Activated CD4-positive, alpha-beta T cell treated with anti-CD3 and anti-CD28 coated beads, Interleukin-2, amount 50 U/mL, for 4 hours (primary cell): Measurements from ENCODE around the gene ZFP42.
"Not testable (repeated sequence)": the region's sequence is repeated elsewhere in the genome, so short reads cannot be mapped to it uniquely, and the experiment has no call there.

ENCODE experiments used
- DNase-seq, 2 experiments: peaks; one replicate each; pipeline ENCODE4 v3.0.0-alpha.2; 2020

The ZFP42 gene

DNA sequence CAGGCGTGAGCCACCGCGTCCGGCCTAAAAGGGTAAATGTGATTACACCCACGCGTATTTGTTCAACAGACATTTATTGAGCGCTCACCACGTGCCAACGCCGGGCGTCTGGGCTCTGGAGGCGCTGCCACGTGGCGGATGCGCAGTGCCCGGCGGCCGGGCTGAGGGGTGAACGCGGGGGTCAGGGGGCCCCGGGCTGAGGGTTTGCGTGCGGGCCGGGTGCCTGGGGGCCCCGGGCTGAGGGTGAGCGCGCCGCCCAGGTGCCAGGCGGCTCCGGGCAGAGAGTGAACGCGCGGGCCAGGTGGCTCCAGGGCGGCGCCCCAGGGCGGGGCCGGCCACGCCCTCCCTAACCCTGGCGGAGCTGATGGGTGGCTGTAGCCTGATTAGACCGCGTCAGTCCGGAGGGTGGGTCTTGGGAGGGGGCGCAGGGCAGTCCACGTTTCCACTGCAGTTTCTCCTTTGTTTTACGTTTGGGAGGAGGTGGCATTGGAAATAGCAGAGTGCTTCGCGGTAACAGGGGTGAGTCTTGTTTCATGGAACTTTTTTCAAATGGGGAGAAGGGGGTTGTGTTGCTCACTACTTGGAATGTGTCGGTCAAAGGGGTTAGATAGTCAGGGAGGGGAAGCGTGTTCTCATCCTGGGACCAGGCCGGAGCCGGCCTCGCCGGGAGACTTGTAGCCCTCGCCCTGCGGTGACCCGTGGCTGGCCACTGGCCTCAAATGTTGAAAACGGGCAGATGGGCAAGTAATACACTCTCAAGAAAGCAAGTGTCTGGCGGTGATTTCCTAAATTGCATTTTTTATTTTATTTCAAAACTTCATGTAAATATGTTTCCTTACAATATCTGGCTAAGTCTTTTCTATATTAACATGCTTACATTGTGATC, at the start of gene ZFP42:
Gene ZFP42 (plus strand): TSS at position 450 of the 886 bp plus-strand sequence. CDS start 7,037 bp downstream, outside the sequence.
- DNase-seq, result no peak

DNA sequence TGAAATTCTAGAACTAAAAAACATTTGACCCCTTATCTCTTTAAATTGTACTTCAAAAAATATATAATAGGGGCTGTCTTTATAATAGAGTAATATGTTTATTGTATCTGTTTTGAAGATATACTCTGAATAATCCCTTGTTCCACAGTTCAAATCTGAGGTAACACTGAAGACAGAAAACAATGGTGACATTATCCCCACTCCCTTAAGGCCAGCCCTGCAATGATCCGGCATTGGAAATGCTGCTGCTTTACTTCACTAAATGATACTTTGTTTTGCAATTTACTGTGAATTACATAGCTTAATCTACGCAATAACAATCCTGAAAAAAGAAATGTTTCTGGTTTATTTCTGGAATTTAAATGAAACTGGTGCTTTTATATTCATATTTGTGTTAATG, 34.4 kb upstream of the ZFP42 start:
- DNase-seq, result no peak

DNA sequence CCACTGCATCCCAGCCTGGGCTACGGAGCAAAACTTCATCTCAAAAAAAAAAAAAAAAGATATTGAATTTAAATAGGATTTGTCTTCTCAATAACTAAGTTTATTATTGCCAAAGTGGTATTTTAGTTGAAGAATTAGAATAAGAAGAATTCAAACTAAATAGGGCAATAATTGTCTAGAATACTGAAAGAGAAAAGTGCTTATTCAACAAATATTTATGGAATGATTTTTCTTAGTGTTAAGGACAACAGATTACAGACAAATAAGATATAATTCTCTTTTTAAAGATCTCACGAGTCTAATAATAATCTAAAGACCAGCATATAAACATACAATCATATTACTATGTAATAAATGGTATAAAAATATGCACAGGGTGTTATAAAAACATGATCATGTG, 33.6 kb upstream of the ZFP42 start:
- no peak for DNase-seq

DNA sequence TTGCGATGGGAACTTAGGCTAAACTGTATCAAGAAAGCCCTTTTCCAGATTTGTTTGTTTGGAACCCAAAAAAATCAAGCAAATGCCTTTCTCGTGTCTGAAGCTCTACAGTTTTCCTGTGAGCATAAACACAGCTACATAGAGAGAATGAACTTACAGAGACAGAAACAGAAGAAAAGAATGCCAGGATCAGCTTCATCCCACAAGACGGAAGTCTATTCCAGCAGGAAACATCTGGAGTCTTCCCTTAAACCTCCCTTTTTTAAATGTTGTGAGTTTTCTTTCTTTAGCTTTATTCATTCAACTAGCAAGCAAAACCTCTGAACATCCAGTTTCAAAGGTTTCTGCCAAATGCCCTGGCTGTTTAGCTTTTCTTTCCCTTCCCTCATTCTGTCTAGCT, 32.6 kb upstream of the ZFP42 start:
- DNase-seq, result no peak

DNA sequence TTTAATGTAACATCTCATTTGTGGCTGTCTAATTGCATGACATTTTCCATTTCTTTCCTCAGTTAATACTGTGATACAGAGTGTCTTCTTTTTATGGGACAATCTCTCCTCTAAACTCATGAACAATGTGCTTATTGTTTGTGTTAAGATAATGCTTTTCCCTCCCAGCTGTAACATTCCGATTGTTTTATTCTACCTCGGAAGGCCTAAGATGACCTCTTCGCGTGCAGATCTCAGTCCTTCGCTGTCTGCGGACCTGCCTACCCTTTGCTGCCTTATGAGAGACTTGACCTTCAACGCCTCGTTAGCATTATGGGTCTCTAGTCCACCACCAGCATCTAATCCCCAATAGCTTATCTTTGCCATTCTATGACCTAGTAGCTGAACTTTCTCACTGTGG, 29.8 kb upstream of the ZFP42 start:
- DNase-seq, result no peak

DNA sequence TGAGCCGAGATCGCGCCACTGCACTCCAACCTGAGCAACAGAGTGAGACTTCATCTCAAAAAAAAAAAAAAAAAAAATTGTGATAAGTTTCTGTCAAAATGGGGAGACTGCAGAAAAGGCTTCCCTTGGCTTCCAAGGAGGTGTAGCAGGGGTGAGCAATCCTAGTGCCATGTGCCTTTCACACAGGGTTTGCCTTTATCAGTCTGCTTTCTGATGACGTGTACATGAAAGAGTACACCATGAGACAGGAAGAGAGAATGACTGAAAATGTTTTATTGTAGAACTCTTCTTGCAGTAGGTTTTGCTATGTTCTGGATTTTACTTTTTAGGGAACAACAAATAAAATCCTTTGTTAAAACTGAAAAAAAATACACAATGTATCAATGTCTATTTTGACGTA, 23.4 kb upstream of the ZFP42 start:
- DNase-seq, result no peak

DNA sequence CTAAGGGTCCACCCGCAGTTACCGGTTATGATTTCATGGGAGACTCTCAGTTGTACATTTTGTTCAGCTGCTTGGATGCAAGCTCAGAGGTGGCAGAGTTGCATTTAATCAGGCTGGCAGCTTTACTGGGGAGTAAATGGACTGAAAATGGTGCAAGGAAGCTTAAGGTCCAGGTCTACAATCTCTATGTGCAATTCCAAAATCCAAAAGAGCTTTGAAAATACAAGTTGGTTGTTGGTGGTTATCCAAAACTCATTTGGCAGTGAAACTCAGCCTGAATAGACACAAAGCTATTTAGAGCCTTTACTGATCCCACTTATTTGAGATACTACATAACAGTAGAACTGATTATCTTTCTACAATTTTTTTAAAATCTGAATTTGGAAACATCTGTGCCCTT, 11.8 kb upstream of the ZFP42 start:
- no peak for DNase-seq

DNA sequence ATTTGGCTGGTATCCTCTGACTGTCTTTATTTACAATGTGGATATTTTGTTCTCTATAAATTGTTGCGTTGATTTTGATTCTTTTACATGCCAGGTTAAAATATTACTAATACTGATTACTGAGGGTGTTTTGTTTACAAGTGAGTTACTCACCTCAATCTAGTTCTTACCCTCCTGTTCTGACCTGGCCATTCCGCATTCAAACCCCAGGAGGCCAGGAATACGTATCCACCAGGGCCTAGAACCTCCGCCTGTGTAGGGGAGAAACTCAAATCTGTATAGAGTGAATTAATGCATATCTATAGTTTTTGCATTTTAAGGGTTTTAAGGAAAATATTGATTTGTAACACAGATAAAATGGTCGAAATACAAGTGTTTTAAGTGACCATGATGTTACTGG, 2.6 kb upstream of the ZFP42 start:
- no peak for DNase-seq

DNA sequence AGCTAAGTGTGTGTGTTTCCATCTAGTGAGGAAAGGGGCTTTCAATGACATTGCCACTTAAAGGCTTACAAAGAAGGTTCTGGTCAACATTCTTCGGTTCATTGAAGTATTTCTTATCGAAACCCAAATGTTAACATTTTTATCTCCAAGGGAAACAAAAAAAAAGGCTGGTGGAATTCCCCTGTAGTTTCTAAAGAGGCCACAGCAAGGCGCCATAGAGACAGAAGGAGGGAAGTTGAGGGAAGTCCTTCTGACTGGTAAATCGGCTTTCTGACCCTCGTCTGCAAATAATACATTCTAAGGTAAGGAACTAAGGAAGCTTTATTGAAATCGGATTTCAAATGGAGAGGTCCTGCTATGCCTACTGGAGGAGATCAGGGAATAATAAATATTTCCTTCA, 1.7 kb upstream of the ZFP42 start:
- DNase-seq, result no peak

DNA sequence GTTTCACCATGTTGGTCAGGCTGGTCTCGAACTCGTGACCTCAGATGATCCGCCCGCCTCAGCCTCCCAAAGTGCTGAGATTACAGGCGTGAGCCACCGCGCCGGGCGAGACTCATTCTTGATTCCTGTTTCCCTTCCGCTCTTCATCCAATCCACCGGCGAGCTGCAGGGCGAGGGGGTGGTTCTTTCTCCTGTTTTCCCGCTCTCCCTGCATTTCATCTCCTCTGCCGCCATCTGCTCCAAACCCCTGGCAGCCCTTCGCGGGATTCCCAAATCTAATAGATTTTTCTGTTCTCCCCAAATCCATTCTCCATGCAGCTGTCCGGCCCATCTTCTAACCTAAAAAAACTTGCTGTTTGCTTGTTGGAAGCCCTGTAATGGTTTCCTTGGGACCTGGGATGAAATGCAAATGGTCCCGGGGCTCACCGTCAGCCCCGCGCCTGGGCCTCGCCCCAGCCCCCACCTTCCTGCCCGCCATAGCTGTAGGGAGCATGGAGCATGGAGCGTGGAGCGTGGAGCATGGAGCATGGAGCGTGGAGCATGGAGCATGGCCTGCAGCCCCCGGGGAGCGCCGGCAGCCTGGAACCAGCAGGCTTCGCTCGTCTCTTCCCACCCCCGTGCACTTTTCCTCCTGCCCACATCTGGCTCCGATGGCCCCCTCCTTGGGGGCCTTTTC, 1.1 kb downstream of the ZFP42 start:
- DNase-seq, result no peak

DNA sequence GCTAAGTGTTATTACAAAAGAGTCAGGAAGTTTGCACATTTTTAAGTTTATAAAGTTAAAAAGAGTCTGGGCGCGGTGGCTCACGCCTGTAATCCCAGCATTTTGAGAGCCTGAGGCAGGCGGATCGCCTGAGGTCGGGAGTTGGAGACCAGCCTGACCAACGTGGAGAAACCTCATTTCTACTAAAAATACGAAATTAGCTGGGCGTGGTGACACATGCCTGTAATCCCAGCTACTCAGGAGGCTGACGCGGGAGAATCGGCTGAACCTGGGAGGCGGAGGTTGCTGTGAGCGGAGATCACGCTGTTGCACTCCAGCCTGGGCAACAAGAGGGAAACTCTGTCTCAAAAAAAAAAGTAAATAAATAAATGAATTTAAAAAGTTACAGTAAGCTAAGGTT, 2.4 kb downstream of the ZFP42 start:
- not testable (repeated sequence) for DNase-seq

DNA sequence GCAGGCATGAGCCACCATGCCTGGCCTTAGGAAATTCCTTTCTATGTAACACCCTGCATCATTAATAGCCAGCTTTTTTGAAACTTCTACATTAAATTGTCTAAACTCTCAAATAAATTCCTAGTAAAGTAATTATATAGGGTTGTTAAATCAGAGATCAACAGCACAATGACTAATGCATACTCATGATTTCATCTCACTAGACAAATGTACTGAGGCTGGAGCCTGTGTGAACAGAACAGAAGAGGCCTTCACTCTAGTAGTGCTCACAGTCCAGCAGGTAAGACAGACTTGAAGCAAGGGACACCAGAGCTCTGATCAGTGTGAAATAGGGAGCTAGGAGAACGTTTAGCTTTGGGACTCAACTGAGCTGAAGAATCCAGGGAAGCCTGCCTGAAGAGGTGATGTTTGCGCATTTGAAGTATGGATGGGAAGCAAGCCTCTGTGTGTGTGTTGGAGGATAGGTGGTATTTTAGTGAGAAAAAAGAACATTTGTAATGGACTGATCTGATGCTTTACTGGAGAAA, 3.9 kb downstream of the ZFP42 start:
- DNase-seq, result no peak

DNA sequence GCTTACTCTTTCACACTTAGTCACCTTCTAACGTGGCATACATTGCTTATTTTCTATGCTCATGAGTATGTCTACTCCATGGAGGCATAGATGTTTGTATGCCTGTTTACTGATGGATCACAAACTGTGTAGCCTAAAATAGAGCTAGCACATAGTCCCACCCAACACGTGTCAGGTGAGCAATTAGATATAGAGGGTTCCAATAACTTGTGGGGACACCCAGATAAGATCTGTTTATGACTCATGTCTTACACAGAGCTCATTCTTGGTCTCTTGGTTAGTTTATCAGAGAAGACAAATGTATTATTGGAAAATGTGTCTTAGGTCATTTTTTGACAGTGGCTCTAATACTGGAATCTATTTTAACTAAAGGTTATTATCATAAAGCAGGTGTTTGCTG, 6.8 kb downstream of the ZFP42 start:
- DNase-seq, result no peak

DNA sequence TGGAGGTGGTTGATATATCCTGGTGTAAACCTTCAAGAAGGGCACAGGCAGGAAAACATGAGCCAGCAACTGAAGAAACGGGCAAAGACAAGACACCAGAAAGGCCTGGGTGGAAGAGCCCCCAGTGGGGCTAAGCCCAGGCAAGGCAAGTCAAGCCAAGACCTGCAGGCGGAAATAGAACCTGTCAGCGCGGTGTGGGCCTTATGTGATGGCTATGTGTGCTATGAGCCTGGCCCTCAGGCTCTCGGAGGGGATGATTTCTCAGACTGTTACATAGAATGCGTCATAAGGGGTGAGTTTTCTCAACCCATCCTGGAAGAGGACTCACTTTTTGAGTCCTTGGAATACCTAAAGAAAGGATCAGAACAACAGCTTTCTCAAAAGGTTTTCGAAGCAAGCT, 7.2 kb downstream of the ZFP42 start:
- DNase-seq, result no peak

DNA sequence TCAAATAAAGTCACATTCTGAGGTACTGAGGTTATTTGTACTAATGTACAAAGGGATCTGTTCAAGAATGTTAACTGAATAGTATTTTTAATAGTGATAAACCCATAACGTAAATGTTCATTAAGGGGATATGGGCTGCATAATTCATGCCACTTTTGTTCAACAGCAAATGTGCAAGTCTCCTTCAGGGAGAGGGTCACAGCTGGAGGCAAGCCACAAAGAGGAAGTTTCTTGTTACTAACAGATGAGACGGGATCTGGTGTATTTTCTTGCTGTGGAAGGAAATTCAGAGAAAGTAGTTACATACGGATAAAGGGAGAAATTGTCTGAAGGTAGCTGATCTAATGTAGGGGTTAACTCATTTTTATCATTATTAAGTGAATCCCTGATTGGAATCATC, 10.0 kb downstream of the ZFP42 start:
- no peak for DNase-seq

DNA sequence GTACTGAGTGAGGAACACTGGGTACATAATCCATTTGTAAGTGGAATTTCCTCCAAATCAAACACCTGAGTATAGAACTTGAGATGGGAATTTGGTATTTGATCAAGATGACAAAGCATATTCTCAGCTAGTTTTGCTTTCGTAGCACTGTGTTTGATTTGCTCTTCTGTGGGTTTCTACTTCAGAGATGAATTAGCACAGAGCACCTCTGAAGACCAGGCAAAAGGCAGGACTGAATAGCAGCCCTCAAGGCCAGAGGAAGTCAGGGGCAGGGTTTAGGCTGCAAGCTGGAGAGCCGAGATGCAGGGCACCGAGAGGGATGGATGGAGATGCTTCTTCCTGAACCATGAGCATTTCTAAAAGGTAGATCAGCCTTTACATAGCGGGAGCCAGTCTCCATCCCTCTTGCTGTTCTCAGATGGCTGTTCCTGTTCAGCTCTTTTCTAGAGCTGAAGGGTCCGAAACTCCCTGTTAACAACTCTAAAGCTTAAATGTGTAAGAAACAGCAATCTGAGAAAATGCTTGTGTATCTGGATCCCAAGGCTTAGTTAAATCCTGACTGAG, 10.8 kb downstream of the ZFP42 start:
- DNase-seq, result no peak

DNA sequence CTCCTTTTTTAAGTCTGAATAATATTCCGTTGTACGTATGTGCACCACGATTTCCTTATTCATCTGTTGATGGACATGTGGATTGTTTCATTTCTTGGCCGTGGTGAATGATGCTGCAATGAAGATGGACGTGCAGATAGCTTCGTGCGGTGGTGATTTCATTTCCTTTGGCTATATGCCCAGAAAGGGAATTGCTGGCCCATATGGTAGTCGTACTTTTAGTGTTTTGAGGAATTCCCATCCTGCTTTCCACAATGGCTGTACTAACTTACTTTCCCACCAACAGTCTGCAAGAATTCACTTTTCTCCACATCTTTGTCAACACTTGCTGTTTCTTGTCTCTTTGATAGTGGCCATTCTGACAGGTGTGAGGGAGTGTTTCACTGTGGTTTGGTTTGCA, 12.8 kb downstream of the ZFP42 start:
- no peak for DNase-seq

DNA sequence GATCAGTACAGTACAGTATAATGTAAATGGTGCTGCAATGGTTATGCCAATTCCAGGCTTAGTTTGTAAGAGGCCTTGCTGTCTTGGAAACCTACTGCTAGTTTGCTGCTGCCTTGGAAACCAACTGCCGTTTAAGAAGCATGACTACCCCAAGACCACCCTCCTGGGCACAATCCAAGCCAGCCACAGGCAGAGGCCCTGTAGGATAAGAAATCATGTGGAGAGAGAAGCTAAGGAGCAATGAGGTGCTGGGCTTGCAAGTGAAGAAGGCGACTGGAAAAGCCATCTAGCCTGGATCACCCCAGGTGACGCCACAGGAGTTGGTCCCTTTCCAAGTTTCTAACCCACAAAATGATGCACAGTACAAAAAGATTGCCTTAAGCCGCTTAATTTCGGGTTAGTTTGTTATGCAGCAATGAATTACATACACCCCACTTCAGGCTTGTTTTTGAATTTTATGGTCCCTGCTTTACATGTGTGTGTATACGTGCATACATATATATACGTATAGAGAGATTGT, 16.9 kb downstream of the ZFP42 start:
- no peak for DNase-seq

DNA sequence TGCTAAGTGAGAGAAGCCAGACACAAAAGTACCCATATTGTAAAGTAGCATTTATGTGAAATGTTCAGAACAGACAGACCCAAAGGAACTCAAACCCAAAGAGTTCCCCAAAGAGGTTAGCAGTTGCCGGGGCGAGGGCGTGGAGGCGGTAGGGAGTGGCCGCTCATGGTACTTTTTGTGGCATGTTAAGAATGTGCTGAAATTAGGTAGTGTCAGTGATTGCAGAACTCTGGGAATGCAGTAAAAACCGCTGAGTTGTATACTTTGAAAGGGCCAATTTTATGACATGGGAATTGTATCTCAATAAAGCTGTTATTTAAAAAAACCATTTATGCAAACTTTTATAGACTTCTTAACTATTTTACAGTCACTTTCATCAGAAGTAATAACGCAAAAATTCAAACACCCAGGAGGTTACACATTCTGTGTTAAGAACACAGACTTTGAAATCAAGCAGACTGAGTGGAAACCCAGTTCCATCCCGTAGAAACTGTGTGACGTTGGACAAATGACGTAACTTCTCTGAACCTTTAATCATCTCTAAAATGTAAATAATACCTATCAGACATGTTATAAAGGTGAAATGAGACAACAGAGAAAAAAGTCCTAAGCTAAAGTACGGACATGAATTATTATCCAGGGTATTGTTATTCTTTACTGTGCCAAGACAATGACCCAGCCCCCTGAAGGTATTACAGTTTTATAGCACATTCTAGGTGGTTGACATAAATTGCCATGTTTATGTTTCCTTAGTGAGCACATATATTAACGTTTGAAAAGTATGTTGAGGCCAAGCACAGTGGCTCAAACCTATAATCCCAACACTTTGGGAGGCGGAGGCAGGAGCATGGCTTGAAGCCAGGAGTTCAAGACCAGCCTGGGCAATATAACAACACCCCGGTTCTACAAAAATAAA, 19.7 kb downstream of the ZFP42 start:
- DNase-seq, result no peak

DNA sequence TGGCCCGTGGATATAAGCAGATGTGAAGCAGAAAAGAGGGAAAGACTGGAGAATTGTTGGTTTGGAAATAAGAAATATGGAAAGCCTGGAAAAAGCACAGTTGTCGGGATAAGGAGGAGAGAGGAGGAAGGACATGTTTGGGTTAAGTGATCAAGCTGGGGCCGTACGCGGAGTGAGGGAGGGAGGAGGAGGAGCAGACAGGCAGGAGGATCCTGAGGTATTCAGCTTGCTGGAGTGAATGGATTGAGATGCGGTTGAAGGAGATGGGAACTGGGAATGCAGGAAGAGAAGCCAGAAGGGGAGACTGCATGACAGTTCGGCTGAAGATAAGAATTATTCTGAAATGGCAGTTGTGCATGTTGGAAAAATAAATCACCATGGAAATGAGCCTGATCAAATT, 21.2 kb downstream of the ZFP42 start:
- no peak for DNase-seq

DNA sequence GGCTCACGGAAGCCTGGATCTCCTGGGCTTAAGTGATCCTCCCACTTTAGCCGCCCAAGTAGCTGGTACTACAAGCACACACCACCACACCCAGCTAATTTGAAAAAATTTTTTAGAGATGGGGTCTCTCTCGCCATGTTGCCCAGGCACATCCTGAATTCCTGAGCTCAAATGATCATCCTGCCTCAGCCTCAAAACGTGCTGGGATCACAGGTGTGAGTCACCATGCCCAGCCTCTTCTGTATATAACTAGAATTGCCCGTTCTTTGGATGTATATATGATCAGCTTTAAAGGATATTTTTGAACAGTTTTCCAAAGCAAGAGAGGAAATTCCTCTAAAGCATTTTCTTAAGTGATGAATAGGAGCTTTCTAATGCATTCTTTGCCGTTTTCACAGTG, 22.7 kb downstream of the ZFP42 start:
- DNase-seq, result no peak

DNA sequence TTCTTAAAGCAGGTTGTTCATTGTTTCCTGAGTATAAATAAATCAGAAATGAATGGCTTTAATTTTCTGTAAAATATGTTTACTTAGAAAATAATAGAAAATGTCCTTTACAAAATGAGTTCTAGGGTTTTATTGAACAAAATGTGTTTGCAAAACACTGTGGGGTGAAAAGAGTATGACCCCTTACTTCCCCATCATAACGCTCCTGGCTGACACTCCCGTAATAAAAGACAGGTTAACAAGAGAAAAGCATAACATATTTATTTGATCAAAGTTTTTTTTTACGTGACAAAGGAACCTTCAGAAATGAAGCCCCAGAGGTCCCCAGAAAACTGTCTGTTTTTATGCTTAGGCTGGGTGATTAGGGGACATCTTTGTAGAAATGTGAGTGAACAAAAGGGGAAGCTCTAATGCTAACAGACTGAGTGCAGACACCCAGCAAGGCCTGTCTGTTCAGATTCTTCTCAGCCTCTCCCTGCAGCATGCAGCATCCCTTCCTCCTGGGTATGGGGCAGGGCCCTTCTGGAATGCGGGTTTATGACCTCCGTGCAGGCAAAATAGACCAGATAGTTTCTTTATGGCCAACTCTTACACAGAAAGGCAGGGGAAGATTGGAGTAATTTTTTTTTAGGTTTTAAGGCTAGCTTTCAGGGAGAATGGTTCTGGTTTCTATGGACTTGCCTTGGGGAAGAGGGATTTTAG, 26.1 kb downstream of the ZFP42 start:
- no peak for DNase-seq
